Choroid plexus epithelial cell (primary cell): ENCODE measurements around the gene GJB2.
"Not testable (repeated sequence)": the region's sequence is repeated elsewhere in the genome, so short reads cannot be mapped to it uniquely, and the experiment has no call there.

Experiments
- DNase-seq: peaks from one replicate; pipeline ENCODE4 v3.0.0-alpha.2; 2010; ENCODE audit warnings: low read depth
- H3K4me3 ChIP-seq: 2 replicates; pipeline ENCODE4 v1.5.1; 2011; ENCODE audit warnings: low read depth, mild to moderate bottlenecking, control low read depth, low read length, moderate library complexity
- TF ChIP-seq, protein P1 (sequence below): conservative IDR thresholded peaks from 2 replicates; pipeline ENCODE4 v1.5.1; 2011; ENCODE audit warnings: low read depth, mild to moderate bottlenecking, control low read depth, inconsistent platforms, low read length, moderate library complexity

The GJB2 gene

DNA sequence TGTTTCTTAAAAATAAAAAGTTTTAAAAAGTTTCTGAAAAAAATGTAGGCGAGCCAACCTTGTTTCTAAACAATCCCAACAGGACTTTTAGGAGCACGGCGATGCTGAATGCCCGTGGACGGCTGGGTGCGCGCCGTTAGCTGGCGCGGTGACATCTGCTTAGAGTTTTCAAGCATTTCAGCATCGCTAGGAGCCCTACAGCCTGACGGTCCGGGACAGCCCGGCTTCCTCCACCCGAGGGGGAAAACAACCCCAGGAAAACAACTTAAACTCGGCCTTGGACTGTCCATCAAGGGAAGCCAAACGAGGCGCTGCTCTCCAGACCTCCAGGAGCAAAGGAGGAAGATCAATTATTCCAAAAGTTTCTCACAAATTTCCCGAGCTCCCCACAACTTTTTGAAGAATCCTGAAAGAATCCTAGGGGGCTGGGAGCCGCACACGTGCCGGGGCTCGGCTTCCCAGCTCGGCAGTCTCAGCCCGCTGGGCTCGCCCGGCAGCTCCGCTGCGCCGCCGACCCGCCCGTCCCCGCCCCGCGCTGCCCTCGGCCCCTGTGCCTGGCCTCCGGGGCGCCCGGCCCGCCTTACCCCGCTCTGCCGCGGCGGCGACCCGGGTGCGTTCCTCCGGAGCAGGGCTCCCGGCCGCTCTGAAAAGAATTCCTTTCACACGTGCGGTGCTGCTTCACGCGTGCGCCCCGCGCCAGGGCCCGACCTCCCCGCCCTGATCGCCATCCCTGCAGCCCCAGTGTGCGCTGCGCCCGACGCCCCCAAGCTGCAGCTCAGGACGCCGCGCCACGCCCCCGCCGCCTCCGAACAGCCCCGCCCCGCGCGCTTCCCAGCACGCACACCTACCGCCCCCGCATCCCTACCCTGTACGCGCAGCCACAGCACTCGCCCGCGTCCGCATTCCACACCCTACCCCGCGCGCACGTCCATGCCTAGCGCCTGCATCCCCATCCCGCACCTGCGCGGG lies 32.1 kb downstream of the GJB2 start, which contains the start of gene GJA3:
TSS of gene GJA3 (minus strand) at position 747 of the 969 bp plus-strand sequence. CDS start 17,764 bp downstream, outside the sequence.
- TF ChIP-seq, protein P1, sequence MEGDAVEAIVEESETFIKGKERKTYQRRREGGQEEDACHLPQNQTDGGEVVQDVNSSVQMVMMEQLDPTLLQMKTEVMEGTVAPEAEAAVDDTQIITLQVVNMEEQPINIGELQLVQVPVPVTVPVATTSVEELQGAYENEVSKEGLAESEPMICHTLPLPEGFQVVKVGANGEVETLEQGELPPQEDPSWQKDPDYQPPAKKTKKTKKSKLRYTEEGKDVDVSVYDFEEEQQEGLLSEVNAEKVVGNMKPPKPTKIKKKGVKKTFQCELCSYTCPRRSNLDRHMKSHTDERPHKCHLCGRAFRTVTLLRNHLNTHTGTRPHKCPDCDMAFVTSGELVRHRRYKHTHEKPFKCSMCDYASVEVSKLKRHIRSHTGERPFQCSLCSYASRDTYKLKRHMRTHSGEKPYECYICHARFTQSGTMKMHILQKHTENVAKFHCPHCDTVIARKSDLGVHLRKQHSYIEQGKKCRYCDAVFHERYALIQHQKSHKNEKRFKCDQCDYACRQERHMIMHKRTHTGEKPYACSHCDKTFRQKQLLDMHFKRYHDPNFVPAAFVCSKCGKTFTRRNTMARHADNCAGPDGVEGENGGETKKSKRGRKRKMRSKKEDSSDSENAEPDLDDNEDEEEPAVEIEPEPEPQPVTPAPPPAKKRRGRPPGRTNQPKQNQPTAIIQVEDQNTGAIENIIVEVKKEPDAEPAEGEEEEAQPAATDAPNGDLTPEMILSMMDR = no peak
- peak within 1 kb of the TSS; percentile 45 for H3K4me3 ChIP-seq
- peak; percentile 11 for DNase-seq

DNA sequence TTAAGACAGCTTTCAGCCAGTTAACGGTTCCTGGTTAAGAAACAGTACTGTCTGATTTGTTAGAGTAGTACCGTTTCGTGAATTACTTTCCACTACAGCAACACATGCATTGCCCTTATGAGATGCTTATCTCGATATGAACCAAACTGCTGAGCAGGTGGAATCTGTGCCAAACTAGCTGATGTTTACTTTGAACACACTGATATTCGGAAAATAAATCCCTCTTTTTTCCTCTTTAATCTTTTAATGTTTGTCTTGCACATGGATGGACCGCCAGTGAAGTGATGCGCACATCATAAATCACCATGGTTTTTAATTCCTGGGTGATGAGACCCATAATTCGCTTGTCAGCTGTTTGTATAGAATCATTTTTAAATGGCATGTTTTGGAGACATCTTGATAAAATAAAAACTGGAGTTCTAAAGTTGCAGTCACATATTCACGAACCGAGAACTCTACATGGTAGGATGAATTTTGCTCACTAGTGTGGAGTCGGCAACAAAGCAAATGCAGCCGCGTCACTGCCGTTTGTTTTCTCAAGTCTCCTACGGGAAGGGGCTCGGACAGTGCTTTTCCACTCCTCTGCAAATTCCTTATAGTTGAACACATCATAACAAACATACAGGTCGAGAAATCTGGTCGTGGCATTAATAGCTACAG lies 33.0 kb downstream of the GJB2 start:
- H3K4me3 ChIP-seq = no peak overlapping the region

DNA sequence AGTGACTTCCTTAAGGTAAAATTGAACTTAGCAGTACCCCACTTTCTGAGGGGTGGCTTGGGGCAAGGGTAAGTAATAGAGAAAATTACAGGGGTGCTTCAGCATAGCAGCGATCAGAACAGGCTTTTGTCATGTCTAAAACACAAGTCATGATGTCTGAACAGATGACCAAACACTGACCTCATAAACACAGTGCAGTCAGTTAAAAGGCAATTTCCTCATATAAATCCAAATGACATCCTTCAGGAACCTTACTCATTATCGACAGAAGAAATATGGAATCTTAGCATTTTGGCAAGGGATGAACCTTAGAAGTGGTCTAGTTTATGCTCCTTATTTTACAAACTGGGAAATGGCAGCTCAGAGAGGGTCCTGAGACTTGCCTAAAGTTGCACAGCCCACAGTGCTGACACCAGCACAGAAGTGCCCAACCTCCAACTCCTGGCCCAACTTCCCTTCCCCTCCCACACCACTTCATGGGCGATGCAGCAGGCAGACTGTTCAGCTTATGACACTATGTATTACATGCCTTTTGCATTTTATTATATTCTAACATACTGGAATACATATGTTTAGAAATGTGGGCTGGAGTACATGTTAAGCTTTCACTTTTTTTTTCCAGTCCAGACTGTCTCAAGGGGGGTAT lies 35.5 kb downstream of the GJB2 start:
- no peak for DNase-seq
- no peak overlapping the region for H3K4me3 ChIP-seq
- TF ChIP-seq, protein P1 = no peak

More for the DNA sequence above, 33.0 kb downstream of the GJB2 start:
- peak; percentile 23 for DNase-seq
- TF ChIP-seq, protein P1 = no peak

DNA sequence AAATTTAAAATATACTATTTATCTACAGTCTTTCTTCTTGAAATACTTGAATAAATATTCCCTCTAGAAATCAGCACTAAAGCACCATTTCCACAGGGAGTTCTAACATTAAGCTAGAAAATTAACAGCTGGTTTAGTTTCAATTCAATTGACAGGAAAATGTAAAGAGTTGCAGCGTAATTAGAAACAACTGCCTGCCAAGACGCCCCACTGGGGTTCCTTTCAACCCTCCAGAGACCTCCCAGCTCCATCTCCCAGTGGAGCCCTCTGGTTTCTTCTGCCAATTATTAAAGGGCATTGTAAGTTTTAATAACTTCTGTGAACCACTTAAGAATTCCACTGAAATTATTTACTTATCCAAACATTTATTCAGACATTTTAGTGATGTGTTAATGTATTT lies 36.0 kb downstream of the GJB2 start:
- DNase-seq = no peak
- no peak overlapping the region for H3K4me3 ChIP-seq
- TF ChIP-seq, protein P1 = no peak

DNA sequence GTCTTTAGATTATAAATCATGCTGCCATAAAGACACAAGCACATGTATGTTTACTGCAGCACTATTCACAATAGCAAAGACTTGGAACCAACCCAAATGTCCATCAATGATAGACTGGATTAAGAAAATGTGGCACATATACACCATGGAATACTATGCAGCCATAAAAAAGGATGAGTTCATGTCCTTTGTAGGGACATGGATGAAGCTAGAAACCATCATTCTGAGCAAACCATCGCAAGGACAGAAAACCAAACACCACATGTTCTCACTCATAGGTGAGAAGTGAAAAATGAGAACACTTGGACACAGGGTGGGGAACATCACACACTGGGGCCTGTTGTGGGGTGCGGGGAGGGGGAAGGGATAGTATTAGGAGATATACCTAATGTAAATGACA lies 39.4 kb downstream of the GJB2 start:
- DNase-seq, H3K4me3 ChIP-seq: not testable (repeated sequence)

DNA sequence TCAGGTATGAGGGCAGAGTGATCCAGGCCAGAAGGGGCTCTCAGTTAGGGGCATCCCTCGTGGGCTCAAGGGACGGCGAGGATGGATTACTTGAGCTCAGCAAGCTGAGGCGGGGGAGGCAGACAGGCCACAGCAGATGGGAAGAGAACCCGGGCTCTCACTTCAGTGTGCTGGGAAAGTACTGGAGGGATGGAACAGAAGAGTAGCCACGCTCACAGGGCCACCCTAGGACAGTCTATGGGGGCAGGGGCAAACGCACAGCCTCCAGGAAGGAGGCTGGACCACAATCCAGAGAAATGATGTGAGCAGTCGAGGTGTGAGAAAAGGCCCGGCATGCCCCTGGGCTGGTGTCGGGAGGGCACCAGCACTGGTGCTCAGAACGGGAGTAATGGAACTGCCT lies 41.1 kb downstream of the GJB2 start:
- H3K4me3 ChIP-seq = no peak overlapping the region
- DNase-seq = no peak
- TF ChIP-seq, protein P1 = no peak

DNA sequence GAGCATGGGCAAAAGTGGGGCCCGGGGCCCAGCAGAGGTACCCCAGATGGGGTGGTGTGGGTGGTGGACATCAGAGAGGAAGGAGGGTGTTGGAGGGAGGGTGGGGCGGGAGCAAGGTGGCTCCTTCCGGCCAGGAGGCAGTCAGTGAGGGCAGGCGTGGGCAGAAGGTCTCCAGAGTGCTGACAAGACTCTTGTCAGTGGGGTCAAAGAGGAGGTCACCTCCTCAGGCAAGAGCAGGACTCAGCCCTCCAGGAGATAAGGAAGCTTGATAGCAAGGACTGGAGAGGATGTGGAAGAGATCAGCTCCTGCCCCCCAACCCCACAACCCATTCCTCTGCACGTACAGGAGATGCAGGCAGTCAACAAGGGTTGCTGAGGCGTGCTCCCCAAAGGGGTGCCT lies 41.7 kb downstream of the GJB2 start:
- no peak overlapping the region for H3K4me3 ChIP-seq
- TF ChIP-seq, protein P1 = no peak
- DNase-seq = no peak
